ENCODE results near the gene MPP3.
"Not testable (repeated sequence)": the region's sequence is repeated elsewhere in the genome, so short reads cannot be mapped to it uniquely, and the experiment has no call there.

Gene MPP3

GRCh38 chr17:43800736-43801135 is 32.2 kb downstream of the MPP3 start:
- no peak for DNase-seq

- no peak for DNase-seq
These were observed 33.9 kb downstream of the MPP3 start for GRCh38 chr17:43799047-43799446.

- DNase-seq: not testable (repeated sequence)
These were observed 34.9 kb downstream of the MPP3 start for GRCh38 chr17:43798024-43798423.

GRCh38 chr17:43792668-43793067 is 40.3 kb downstream of the MPP3 start:
- DNase-seq: not testable (repeated sequence)

- no peak for DNase-seq
These were observed 41.4 kb downstream of the MPP3 start for GRCh38 chr17:43791589-43791988.

GRCh38 chr17:43790311-43790940 is 42.5 kb downstream of the MPP3 start:
- DNase-seq: no peak

GRCh38 chr17:43789482-43789881 is 43.5 kb downstream of the MPP3 start:
- no peak for DNase-seq

- DNase-seq: no peak
These were observed 44.4 kb downstream of the MPP3 start for GRCh38 chr17:43788540-43788939.

- no peak for DNase-seq
These were observed 45.2 kb downstream of the MPP3 start for GRCh38 chr17:43787728-43788127.

GRCh38 chr17:43784628-43785101 is 48.3 kb downstream of the MPP3 start:
- DNase-seq: no peak

GRCh38 chr17:43784068-43784467 is 48.9 kb downstream of the MPP3 start:
- no peak for DNase-seq

- no peak for DNase-seq
These were observed 49.8 kb downstream of the MPP3 start for GRCh38 chr17:43782913-43783680.

- DNase-seq: no peak
These were observed 52.8 kb downstream of the MPP3 start, which contains the start of gene CFAP97D1 for GRCh38 chr17:43780135-43780534. CFAP97D1 (plus strand) TSS chr17:43780435; CDS start chr17:43780463, 28 bp downstream.

GRCh38 chr17:43779145-43780125 is 53.5 kb downstream of the MPP3 start:
- DNase-seq: no peak

GRCh38 chr17:43778337-43779144 is 54.4 kb downstream of the MPP3 start, which contains the start of gene DUSP3:
DUSP3 (minus strand) TSS chr17:43778977; CDS start chr17:43778924, 53 bp downstream.
- peak; percentile 66 for DNase-seq

- no peak for DNase-seq
These were observed 58.4 kb downstream of the MPP3 start for GRCh38 chr17:43774304-43775250.

- DNase-seq: no peak
These were observed 59.9 kb downstream of the MPP3 start for GRCh38 chr17:43772877-43773648.

GRCh38 chr17:43771463-43771862 is 61.5 kb downstream of the MPP3 start:
- no peak for DNase-seq

- no peak for DNase-seq
These were observed 62.0 kb downstream of the MPP3 start for GRCh38 chr17:43770957-43771356.

- DNase-seq: no peak
These were observed 63.1 kb downstream of the MPP3 start for GRCh38 chr17:43769859-43770258.
